Activated T-cell treated with anti-CD3 and anti-CD28 coated beads, Interleukin-2, amount 50 U/mL, for 24 hours (primary cell): Measurements from ENCODE around the gene CAPG.
"Not testable (repeated sequence)": the region's sequence is repeated elsewhere in the genome, so short reads cannot be mapped to it uniquely, and the experiment has no call there.

ENCODE experiments used
- DNase-seq: peaks from one replicate; pipeline ENCODE4 v3.0.0-alpha.2; 2020
- H3K27ac Mint-ChIP-seq: 2 replicates; pipeline ENCODE4 v1.8.0; 2020; ENCODE audit warnings: mild to moderate bottlenecking, mixed read lengths
- H3K27me3 Mint-ChIP-seq: 2 replicates; pipeline ENCODE4 v1.8.0; 2020; ENCODE audit warnings: mixed read lengths
- H3K36me3 Mint-ChIP-seq: 2 replicates; pipeline ENCODE4 v1.8.0; 2020; ENCODE audit warnings: low read depth, mixed read lengths
- H3K4me1 Mint-ChIP-seq: 2 replicates; pipeline ENCODE4 v1.8.0; 2020; ENCODE audit warnings: low read depth, mixed read lengths
- H3K4me3 Mint-ChIP-seq: 2 replicates; pipeline ENCODE4 v1.8.0; 2020; ENCODE audit warnings: mild to moderate bottlenecking, moderate library complexity, mixed read lengths
- H3K9me3 Mint-ChIP-seq: 2 replicates; pipeline ENCODE4 v1.8.0; 2020; ENCODE audit warnings: mixed read lengths

The CAPG gene

GRCh38 chr2:85445316-85446295 lies 35.4 kb upstream of the CAPG start:
- Mint-ChIP-seq H3K9me3 (no peaks in the 10 kb centered on the region), H3K27ac (no peak overlapping the region), H3K4me3 (no peak overlapping the region), H3K4me1 (peaks cover 4% of the 10 kb centered on the region), H3K27me3 (no peaks in the 10 kb centered on the region), H3K36me3 (no peaks in the 10 kb centered on the region)
- no peak for DNase-seq

GRCh38 chr2:85444629-85445172 lies 34.5 kb upstream of the CAPG start:
- H3K27ac Mint-ChIP-seq: no peak overlapping the region
- no peak overlapping the region for H3K4me3 Mint-ChIP-seq
- no peaks in the 10 kb centered on the region for H3K9me3 Mint-ChIP-seq
- peaks cover 10% of the 10 kb centered on the region for H3K4me1 Mint-ChIP-seq
- H3K36me3 Mint-ChIP-seq: no peaks in the 10 kb centered on the region
- DNase-seq: no peak
- H3K27me3 Mint-ChIP-seq: no peaks in the 10 kb centered on the region

GRCh38 chr2:85441864-85442263 lies 31.7 kb upstream of the CAPG start:
- Mint-ChIP-seq H3K4me3 (no peak overlapping the region), H3K36me3 (no peaks in the 10 kb centered on the region), H3K9me3 (no peaks in the 10 kb centered on the region), H3K4me1 (peaks cover 33% of the 10 kb centered on the region), H3K27ac (no peak overlapping the region), H3K27me3 (no peaks in the 10 kb centered on the region)
- DNase-seq: no peak

- DNase-seq: no peak
- H3K4me1 Mint-ChIP-seq: peaks cover 34% of the 10 kb centered on the region
- no peaks in the 10 kb centered on the region for H3K27me3 Mint-ChIP-seq
- no peaks in the 10 kb centered on the region for H3K9me3 Mint-ChIP-seq
- no peaks in the 10 kb centered on the region for H3K36me3 Mint-ChIP-seq
- no peak overlapping the region for H3K27ac Mint-ChIP-seq
- no peak overlapping the region for H3K4me3 Mint-ChIP-seq
These were observed 30.6 kb upstream of the CAPG start for GRCh38 chr2:85440729-85441128.

GRCh38 chr2:85439986-85440385 lies 29.8 kb upstream of the CAPG start:
- Mint-ChIP-seq H3K9me3 (no peaks in the 10 kb centered on the region), H3K4me1 (peaks cover 34% of the 10 kb centered on the region), H3K4me3 (peak overlapping the region; percentile 73), H3K36me3 (no peaks in the 10 kb centered on the region), H3K27ac (peak overlapping the region; percentile 97), H3K27me3 (no peaks in the 10 kb centered on the region)
- peak; percentile 47 for DNase-seq

GRCh38 chr2:85439569-85439968 lies 29.4 kb upstream of the CAPG start:
- peak overlapping the region; percentile 73 for H3K4me3 Mint-ChIP-seq
- DNase-seq, H3K27me3 Mint-ChIP-seq, H3K9me3 Mint-ChIP-seq, H3K36me3 Mint-ChIP-seq: not testable (repeated sequence)
- peak overlapping the region; percentile 97 for H3K27ac Mint-ChIP-seq
- peaks cover 34% of the 10 kb centered on the region for H3K4me1 Mint-ChIP-seq

- H3K4me3 Mint-ChIP-seq: peak overlapping the region; percentile 73
- peak overlapping the region; percentile 97 for H3K27ac Mint-ChIP-seq
- H3K4me1 Mint-ChIP-seq: peaks cover 34% of the 10 kb centered on the region
- H3K9me3 Mint-ChIP-seq: no peaks in the 10 kb centered on the region
- no peak for DNase-seq
- H3K27me3 Mint-ChIP-seq: no peaks in the 10 kb centered on the region
- H3K36me3 Mint-ChIP-seq: no peaks in the 10 kb centered on the region
These were observed 28.9 kb upstream of the CAPG start for GRCh38 chr2:85439025-85439472.

- Mint-ChIP-seq H3K27me3 (no peaks in the 10 kb centered on the region), H3K27ac (peak overlapping the region; percentile 97), H3K4me1 (peaks cover 34% of the 10 kb centered on the region), H3K4me3 (peak overlapping the region; percentile 81), H3K9me3 (no peaks in the 10 kb centered on the region), H3K36me3 (no peaks in the 10 kb centered on the region)
- no peak for DNase-seq
These were observed 28.2 kb upstream of the CAPG start for GRCh38 chr2:85438201-85439024.

GRCh38 chr2:85437488-85438200 lies 27.5 kb upstream of the CAPG start:
- peak overlapping the region; percentile 81 for H3K4me3 Mint-ChIP-seq
- DNase-seq: peak; percentile 88
- peaks cover 34% of the 10 kb centered on the region for H3K4me1 Mint-ChIP-seq
- H3K27me3 Mint-ChIP-seq: no peaks in the 10 kb centered on the region
- H3K9me3 Mint-ChIP-seq: no peaks in the 10 kb centered on the region
- H3K36me3 Mint-ChIP-seq: no peaks in the 10 kb centered on the region
- peak overlapping the region; percentile 97 for H3K27ac Mint-ChIP-seq

GRCh38 chr2:85436836-85437487 lies 26.8 kb upstream of the CAPG start:
- peaks cover 34% of the 10 kb centered on the region for H3K4me1 Mint-ChIP-seq
- no peaks in the 10 kb centered on the region for H3K9me3 Mint-ChIP-seq
- H3K27ac Mint-ChIP-seq: peak overlapping the region; percentile 92
- no peaks in the 10 kb centered on the region for H3K27me3 Mint-ChIP-seq
- peak overlapping the region; percentile 60 for H3K4me3 Mint-ChIP-seq
- H3K36me3 Mint-ChIP-seq: no peaks in the 10 kb centered on the region
- DNase-seq: peak; percentile 44

- Mint-ChIP-seq H3K4me1 (peaks cover 34% of the 10 kb centered on the region), H3K36me3 (no peaks in the 10 kb centered on the region), H3K27me3 (no peaks in the 10 kb centered on the region), H3K9me3 (no peaks in the 10 kb centered on the region), H3K4me3 (no peak overlapping the region), H3K27ac (no peak overlapping the region)
- no peak for DNase-seq
These were observed 26.0 kb upstream of the CAPG start for GRCh38 chr2:85435981-85436835.

GRCh38 chr2:85435220-85435958 lies 25.2 kb upstream of the CAPG start:
- DNase-seq: no peak
- Mint-ChIP-seq H3K27me3 (no peaks in the 10 kb centered on the region), H3K4me3 (no peak overlapping the region), H3K36me3 (no peaks in the 10 kb centered on the region), H3K4me1 (peaks cover 29% of the 10 kb centered on the region), H3K27ac (no peak overlapping the region), H3K9me3 (no peaks in the 10 kb centered on the region)
